Loucy (cell line): ENCODE data around the gene CCDC8.

ENCODE experiments used
- CTCF ChIP-seq: fragments of 200-600 bp; sonication (generic); conservative IDR thresholded peaks from 2 replicates; pipeline ENCODE4 v1.5.1; 2014; ENCODE audit warnings: mild to moderate bottlenecking, antibody characterized with exemption, low read length
- EZH2phosphoT487 ChIP-seq: fragments of 200-600 bp; IDR thresholded peaks from 2 replicates; pipeline ENCODE4 v1.6.1; 2018; ENCODE audit warnings: antibody characterized with exemption, mild to moderate bottlenecking, moderate library complexity, borderline replicate concordance

GRCh38 chr19:46380690-46381089 is 32.7 kb downstream of the CCDC8 start:
- no peak for TF ChIP-seq CTCF
- no peak for TF ChIP-seq EZH2phosphoT487
